Fibroblast of pulmonary artery (primary cell): ENCODE measurements around the gene DAZAP1.

ENCODE experiments used
- DNase-seq: peaks from one replicate; pipeline ENCODE4 v3.0.0-alpha.2; 2010; ENCODE audit warnings: low read depth
- H3K4me3 ChIP-seq: replicated peaks from 2 replicates; pipeline ENCODE4 v1.5.1; 2011; ENCODE audit warnings: low read depth, mild to moderate bottlenecking, control low read depth, low read length, moderate library complexity
- TF ChIP-seq, protein P1 (sequence below): IDR thresholded peaks from 2 replicates; pipeline ENCODE4 v1.5.1; 2011; ENCODE audit warnings: mild to moderate bottlenecking, control low read depth, low read length, inconsistent platforms; ENCODE audit errors: missing control alignments

DAZAP1 gene

DNA sequence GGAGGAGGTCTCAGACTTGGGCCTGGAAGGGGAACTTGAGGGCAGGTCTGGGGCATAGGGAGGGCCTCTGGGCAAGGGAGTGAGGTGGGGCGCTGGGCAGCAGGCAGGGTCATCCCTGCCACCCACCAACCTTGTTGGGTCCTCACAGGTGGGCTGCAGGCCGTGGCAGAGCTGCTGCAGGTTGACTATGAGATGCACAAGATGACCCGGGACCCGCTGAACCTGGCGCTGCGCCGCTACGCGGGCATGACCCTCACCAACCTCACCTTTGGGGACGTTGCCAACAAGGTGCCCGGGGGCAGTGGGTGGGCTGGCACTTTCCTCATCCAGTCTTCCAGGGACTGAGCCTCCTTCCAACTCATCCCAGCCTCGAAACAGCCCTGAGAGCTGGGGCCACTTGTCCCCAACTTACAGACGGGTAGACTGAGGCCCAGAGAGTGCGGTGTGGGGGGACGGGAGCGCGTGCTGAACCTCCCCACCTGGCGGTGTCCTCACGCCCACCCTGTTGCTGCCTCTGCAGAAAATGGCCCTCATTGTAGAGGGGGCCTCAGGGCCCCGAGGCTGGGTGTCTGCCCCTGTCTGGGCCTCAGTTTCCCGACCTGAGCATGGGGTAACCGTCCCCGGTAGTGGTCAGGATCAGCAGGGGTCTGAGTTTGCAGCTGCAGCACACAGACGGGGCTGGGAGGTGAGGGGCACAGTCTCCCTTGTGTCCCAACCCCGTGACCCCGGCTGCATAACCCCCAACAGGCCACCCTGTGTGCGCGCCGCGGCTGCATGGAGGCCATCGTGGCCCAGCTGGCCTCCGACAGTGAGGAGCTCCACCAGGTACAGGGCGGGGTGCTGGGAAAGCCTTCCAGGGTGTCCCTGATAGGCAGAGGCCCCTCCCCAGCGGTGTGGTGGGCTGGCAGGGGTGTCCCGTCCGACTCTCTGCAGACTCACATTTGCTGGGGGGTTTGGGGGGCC, 52.9 kb downstream of the DAZAP1 start:
- DNase-seq: no peak
- TF ChIP-seq, protein P1, sequence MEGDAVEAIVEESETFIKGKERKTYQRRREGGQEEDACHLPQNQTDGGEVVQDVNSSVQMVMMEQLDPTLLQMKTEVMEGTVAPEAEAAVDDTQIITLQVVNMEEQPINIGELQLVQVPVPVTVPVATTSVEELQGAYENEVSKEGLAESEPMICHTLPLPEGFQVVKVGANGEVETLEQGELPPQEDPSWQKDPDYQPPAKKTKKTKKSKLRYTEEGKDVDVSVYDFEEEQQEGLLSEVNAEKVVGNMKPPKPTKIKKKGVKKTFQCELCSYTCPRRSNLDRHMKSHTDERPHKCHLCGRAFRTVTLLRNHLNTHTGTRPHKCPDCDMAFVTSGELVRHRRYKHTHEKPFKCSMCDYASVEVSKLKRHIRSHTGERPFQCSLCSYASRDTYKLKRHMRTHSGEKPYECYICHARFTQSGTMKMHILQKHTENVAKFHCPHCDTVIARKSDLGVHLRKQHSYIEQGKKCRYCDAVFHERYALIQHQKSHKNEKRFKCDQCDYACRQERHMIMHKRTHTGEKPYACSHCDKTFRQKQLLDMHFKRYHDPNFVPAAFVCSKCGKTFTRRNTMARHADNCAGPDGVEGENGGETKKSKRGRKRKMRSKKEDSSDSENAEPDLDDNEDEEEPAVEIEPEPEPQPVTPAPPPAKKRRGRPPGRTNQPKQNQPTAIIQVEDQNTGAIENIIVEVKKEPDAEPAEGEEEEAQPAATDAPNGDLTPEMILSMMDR: no peak
- H3K4me3 ChIP-seq: no peak overlapping the region

DNA sequence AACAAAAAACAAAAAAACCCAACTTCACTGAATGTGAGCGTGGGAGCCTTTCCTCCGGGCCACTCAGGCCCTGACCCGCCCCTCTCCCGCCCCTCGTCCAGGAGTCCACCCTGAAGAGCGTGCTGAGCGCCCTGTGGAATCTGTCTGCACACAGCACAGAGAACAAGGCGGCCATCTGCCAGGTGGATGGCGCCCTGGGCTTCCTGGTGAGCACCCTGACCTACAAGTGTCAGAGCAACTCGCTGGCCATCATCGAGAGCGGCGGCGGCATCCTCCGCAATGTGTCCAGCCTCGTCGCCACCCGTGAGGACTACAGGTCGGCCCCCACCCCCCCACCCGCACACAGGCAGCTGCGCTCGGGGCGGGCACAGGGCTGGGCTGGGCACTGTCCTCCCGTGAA, 54.5 kb downstream of the DAZAP1 start:
- no peak for DNase-seq
- no peak overlapping the region for H3K4me3 ChIP-seq
- TF ChIP-seq, protein P1: no peak

DNA sequence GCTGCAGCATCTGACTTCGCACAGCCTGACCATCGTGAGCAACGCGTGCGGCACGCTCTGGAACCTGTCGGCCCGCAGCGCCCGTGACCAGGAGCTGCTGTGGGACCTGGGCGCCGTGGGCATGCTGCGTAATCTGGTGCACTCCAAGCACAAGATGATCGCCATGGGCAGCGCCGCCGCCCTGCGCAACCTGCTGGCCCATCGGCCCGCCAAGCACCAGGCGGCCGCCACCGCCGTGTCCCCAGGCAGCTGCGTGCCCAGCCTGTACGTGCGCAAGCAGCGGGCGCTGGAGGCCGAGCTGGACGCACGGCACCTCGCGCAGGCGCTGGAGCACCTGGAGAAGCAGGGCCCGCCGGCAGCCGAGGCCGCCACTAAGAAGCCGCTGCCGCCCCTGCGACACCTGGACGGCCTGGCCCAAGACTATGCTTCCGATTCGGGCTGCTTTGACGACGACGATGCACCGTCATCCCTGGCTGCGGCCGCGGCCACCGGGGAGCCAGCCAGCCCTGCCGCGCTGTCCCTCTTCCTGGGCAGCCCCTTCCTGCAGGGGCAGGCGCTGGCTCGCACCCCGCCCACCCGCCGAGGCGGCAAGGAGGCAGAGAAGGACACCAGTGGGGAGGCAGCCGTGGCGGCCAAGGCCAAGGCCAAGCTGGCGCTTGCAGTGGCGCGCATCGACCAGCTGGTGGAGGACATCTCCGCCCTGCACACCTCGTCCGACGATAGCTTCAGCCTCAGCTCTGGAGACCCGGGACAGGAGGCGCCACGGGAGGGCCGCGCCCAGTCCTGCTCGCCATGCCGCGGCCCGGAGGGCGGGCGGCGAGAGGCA, 58.0 kb downstream of the DAZAP1 start:
- H3K4me3 ChIP-seq: no peak overlapping the region
- no peak for DNase-seq
- TF ChIP-seq, protein P1: peak; percentile 22

DNA sequence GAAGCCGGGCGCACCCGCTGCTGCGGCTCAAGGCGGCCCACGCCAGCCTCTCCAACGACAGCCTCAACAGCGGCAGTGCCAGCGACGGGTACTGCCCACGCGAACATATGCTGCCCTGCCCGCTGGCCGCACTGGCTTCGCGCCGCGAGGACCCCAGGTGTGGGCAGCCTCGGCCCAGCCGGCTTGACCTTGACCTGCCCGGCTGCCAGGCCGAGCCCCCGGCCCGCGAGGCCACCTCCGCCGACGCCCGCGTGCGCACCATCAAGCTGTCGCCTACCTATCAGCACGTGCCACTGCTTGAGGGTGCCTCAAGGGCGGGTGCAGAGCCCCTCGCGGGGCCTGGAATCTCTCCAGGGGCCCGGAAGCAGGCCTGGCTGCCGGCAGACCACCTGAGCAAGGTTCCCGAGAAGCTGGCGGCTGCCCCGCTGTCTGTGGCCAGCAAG, 58.7 kb downstream of the DAZAP1 start:
- DNase-seq: no peak
- TF ChIP-seq, protein P1: no peak
- no peak overlapping the region for H3K4me3 ChIP-seq

DNA sequence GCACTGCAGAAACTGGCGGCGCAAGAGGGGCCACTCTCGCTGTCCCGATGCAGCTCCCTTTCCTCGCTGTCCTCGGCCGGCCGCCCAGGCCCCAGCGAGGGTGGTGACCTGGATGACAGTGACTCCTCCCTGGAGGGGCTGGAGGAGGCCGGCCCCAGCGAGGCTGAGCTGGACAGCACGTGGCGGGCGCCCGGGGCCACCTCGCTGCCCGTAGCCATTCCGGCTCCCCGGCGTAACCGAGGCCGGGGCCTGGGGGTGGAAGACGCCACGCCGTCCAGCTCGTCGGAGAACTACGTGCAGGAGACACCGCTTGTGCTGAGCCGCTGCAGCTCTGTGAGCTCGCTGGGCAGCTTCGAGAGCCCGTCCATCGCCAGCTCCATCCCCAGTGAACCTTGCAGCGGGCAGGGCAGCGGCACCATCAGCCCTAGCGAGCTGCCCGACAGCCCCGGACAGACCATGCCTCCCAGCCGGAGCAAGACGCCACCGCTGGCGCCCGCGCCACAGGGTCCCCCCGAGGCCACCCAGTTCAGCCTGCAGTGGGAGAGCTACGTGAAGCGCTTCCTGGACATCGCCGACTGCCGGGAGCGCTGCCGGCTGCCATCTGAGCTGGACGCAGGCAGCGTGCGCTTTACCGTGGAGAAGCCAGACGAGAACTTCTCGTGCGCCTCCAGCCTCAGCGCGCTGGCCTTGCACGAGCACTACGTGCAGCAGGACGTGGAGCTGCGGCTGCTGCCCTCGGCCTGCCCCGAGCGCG, 59.3 kb downstream of the DAZAP1 start:
- TF ChIP-seq, protein P1: no peak
- no peak for DNase-seq
- H3K4me3 ChIP-seq: no peak overlapping the region

DNA sequence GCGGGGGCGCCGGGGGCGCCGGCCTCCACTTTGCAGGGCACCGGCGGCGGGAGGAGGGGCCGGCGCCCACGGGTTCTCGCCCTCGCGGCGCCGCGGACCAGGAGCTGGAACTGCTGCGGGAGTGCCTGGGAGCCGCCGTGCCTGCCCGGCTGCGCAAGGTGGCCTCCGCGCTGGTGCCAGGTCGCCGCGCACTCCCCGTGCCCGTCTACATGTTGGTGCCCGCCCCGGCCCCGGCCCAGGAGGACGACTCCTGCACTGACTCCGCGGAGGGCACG, 59.8 kb downstream of the DAZAP1 start:
- DNase-seq: no peak
- no peak overlapping the region for H3K4me3 ChIP-seq
- TF ChIP-seq, protein P1: no peak
